Osteoblast (primary cell): ENCODE measurements around the gene ANGEL2. TPM values are rescaled to one million over a fixed set of nuclear protein-coding genes. Genes with fewer than 3 reads are reported as not detected.

ENCODE experiments used
- DNase-seq: peaks from one replicate; pipeline ENCODE4 v3.0.0; 2011; ENCODE audit warnings: low spot score, mixed read lengths; ENCODE audit not compliant: insufficient read length; ENCODE audit errors: missing footprints
- H2AFZ ChIP-seq: 2 replicates; pipeline ENCODE4 v1.6.0; 2011; ENCODE audit warnings: mild to moderate bottlenecking, low read length
- H3K27ac ChIP-seq: 2 replicates; pipeline ENCODE4 v1.5.1; 2011; ENCODE audit warnings: mild to moderate bottlenecking, low read depth, low read length, moderate library complexity
- H3K27me3 ChIP-seq: 2 replicates; pipeline ENCODE4 v1.6.0; 2012; ENCODE audit warnings: mild to moderate bottlenecking, control low read depth, inconsistent platforms, low read length, moderate library complexity; ENCODE audit not compliant: insufficient read depth
- H3K36me3 ChIP-seq: 2 replicates; pipeline ENCODE4 v1.5.1; 2011; ENCODE audit warnings: mild to moderate bottlenecking, low read length, control low read depth, moderate library complexity; ENCODE audit not compliant: insufficient read depth
- H3K4me1 ChIP-seq: 2 replicates; pipeline ENCODE4 v1.5.1; 2011; ENCODE audit warnings: mild to moderate bottlenecking, low read length, control low read depth, moderate library complexity; ENCODE audit not compliant: insufficient read depth
- H3K4me2 ChIP-seq: 2 replicates; pipeline ENCODE4 v1.6.0; 2011; ENCODE audit warnings: mild to moderate bottlenecking, low read length; ENCODE audit not compliant: insufficient read depth
- H3K4me3 ChIP-seq: fragments of 200-600 bp; sonication (generic); 3 replicates; pipeline ENCODE4 v1.5.1; 2012; ENCODE audit warnings: mild to moderate bottlenecking, low read length, inconsistent platforms; ENCODE audit not compliant: insufficient read depth
- H3K79me2 ChIP-seq: 2 replicates; pipeline ENCODE4 v1.6.0; 2012; ENCODE audit warnings: mild to moderate bottlenecking, low read length, control low read depth, inconsistent platforms; ENCODE audit not compliant: insufficient read depth
- H3K9me3 ChIP-seq: 2 replicates; pipeline ENCODE4 v1.5.1; 2011; ENCODE audit warnings: low read depth, low read length, control low read depth
- H4K20me1 ChIP-seq: 2 replicates; pipeline ENCODE4 v1.6.0; 2012; ENCODE audit warnings: mild to moderate bottlenecking, low read length, control low read depth; ENCODE audit not compliant: insufficient read depth
- CTCF ChIP-seq: IDR thresholded peaks from 2 replicates; pipeline ENCODE4 v1.5.1; 2011; ENCODE audit warnings: mild to moderate bottlenecking, low read depth, low read length, moderate library complexity; ENCODE audit errors: extremely low read depth
- total RNA-seq: library from RNA; depleted of rRNA; stranded (reverse); fragments of >200 nt; gene quantifications from 2 replicates; pipeline ENCODE4 v1.2.3, GENCODE V29; 2012

The ANGEL2 gene
- total RNA-seq, 1 donor: 46.3 TPM

GRCh38 chr1:212950243-212951125 lies 65.2 kb downstream of the ANGEL2 start, which contains the start of gene VASH2:
VASH2 (plus strand) TSS chr1:212950541; CDS start chr1:212951543, 1,002 bp downstream.
- Histone ChIP-seq H3K9me3 (no peaks in the 10 kb centered on the region), H2AFZ (peak within 1 kb of the TSS; percentile 71), H3K27me3 (peaks cover 41% of the 10 kb centered on the region), H3K79me2 (no peaks in the 10 kb centered on the region), H3K4me1 (peaks cover 3% of the 10 kb centered on the region), H3K4me2 (peak within 1 kb of the TSS; percentile 77), H4K20me1 (no peaks in the 10 kb centered on the region), H3K4me3 (peak within 1 kb of the TSS; percentile 70), H3K27ac (no peak within 1 kb of the TSS), H3K36me3 (no peaks in the 10 kb centered on the region)
- DNase-seq: peak; percentile 98
- no peak for TF ChIP-seq CTCF

GRCh38 chr1:212949771-212950170 lies 65.9 kb downstream of the ANGEL2 start:
- no peak for DNase-seq
- Histone ChIP-seq H3K4me3 (peak overlapping the region; percentile 70), H3K27ac (no peak overlapping the region), H3K36me3 (no peaks in the 10 kb centered on the region), H3K9me3 (no peaks in the 10 kb centered on the region), H3K79me2 (no peaks in the 10 kb centered on the region), H2AFZ (peak overlapping the region; percentile 71), H3K4me2 (peak overlapping the region; percentile 77), H4K20me1 (no peaks in the 10 kb centered on the region), H3K4me1 (peaks cover 3% of the 10 kb centered on the region), H3K27me3 (peaks cover 41% of the 10 kb centered on the region)
- no peak for TF ChIP-seq CTCF

GRCh38 chr1:212946872-212947271 lies 68.8 kb downstream of the ANGEL2 start:
- H2AFZ ChIP-seq: no peak overlapping the region
- H3K27me3 ChIP-seq: peaks cover 32% of the 10 kb centered on the region
- no peak overlapping the region for H3K4me3 ChIP-seq
- H3K9me3 ChIP-seq: no peaks in the 10 kb centered on the region
- peaks cover 3% of the 10 kb centered on the region for H3K4me1 ChIP-seq
- no peaks in the 10 kb centered on the region for H3K36me3 ChIP-seq
- H3K4me2 ChIP-seq: no peak overlapping the region
- H3K27ac ChIP-seq: no peak overlapping the region
- DNase-seq: no peak
- no peaks in the 10 kb centered on the region for H4K20me1 ChIP-seq
- no peak for TF ChIP-seq CTCF
- H3K79me2 ChIP-seq: no peaks in the 10 kb centered on the region

DNA sequence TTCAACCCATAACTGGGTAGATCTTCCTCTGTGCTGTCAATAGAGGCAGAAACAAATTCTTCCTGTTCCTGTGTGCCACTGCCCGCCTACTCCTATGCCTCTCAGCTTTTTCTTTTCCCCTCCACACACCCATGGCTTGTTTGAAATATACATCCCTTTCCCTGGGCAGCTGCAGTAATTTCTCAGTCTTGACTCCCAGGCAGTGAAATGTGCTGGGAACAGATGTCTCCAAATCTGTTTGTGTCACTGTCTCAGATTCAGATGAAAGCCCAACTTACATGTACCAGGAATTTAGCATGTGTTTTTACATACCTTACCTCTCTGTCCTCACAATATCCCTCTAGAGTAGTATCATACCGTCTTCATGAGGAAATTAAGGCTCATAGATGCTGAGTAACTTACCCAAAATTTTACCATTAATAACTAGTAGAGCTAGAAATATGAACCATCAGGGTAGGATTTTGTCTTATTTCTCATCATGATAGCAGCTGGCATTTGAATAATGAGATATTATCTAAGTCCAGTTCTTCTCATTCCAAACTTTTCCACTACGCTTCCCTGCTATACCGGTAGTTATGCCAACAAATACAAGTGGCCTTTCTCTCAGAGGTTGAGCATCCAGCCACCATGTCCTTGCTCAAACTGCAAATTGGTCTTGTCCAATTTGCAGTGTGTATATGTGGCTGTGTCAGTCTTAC lies 70.1 kb downstream of the ANGEL2 start:
- no peak for DNase-seq
- TF ChIP-seq CTCF: no peak
- Histone ChIP-seq H3K4me1 (peaks cover 3% of the 10 kb centered on the region), H3K4me3 (no peak overlapping the region), H3K36me3 (no peaks in the 10 kb centered on the region), H4K20me1 (no peaks in the 10 kb centered on the region), H3K27ac (no peak overlapping the region), H3K9me3 (no peaks in the 10 kb centered on the region), H3K4me2 (no peak overlapping the region), H3K27me3 (peaks cover 23% of the 10 kb centered on the region), H3K79me2 (no peaks in the 10 kb centered on the region), H2AFZ (no peak overlapping the region)
